Panc1 (cell line): Measurements from ENCODE around the gene KLHL26.

Experiments used
- CTCF ChIP-seq: fragments of 450-650 bp; IDR thresholded peaks from 2 replicates; pipeline ENCODE4 v1.5.1; 2017; ENCODE audit warnings: mild to moderate bottlenecking
- POLR2AphosphoS5 ChIP-seq: IDR thresholded peaks from 2 replicates; pipeline ENCODE4 v1.6.1; 2012; ENCODE audit warnings: mild to moderate bottlenecking, low read depth, low read length, moderate library complexity
- REST ChIP-seq, 2 experiments: IDR thresholded peaks; 2 replicates each; pipeline ENCODE4 v1.6.1; 2011 to 2012; ENCODE audit warnings: low read depth in 2 of 2, control low read depth in 1 of 2, low read length in 1 of 2, mild to moderate bottlenecking in 1 of 2, moderate library complexity in 1 of 2; ENCODE audit not compliant: insufficient read depth in 1 of 2
- SIN3A ChIP-seq: IDR thresholded peaks from 2 replicates; pipeline ENCODE4 v1.6.1; 2012; ENCODE audit warnings: low read depth, mild to moderate bottlenecking, low read length, moderate library complexity, borderline replicate concordance; ENCODE audit not compliant: insufficient read depth

- TF ChIP-seq REST (IDR thresholded peaks at IDR 0.05; ENCODE audit: insufficient read depth in 1 of 2, low read depth in 2 of 2, low read length in 1 of 2) (no peak), CTCF (no peak), SIN3A (no peak), POLR2AphosphoS5 (no peak)
These were observed 27.2 kb downstream of the KLHL26 start for GRCh38 chr19:18663940-18664530.
